GM12873 (cell line): Measurements from ENCODE around the gene NUB1.

Experiments used
- TF ChIP-seq, protein P1 (sequence below): IDR thresholded peaks from 2 replicates; pipeline ENCODE4 v1.5.1; 2012; ENCODE audit warnings: low read depth, mild to moderate bottlenecking, moderate library complexity, low read length, control low read depth; ENCODE audit not compliant: insufficient read depth; ENCODE audit errors: missing control alignments

NUB1 gene

DNA sequence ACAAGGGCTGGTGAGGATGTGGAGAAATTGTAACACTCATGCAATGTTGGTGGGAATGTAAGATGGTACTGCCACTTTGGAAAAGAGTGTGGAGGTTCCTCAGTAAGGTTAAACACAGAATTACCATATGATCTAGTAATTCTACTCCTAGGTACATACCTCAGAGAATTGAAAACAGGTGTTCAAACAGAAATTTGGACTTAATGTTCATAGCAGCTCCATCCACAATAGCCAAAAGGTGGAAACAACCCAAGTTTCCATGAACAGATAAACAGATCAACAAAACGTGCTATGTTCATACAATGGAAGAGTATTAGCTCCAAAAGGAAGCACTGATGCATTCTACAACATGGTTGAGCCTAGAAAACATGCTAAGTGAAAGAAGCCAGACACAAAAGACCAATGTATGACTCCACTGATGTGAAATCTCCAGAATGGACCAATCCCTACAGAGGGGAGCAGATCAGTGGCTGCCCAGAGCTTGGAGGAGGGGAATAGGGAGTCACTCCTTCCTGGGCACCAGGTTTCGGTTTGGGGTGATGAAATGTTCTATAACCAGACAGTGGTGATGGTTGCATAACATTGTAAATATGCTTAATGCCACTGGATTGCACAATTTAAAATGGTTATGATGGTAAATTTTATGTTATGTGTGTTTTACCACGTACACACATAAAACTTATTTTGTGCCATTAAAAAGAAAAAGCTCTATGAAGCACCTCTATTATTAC is 73.9 kb downstream of the NUB1 start:
- TF ChIP-seq, protein P1, sequence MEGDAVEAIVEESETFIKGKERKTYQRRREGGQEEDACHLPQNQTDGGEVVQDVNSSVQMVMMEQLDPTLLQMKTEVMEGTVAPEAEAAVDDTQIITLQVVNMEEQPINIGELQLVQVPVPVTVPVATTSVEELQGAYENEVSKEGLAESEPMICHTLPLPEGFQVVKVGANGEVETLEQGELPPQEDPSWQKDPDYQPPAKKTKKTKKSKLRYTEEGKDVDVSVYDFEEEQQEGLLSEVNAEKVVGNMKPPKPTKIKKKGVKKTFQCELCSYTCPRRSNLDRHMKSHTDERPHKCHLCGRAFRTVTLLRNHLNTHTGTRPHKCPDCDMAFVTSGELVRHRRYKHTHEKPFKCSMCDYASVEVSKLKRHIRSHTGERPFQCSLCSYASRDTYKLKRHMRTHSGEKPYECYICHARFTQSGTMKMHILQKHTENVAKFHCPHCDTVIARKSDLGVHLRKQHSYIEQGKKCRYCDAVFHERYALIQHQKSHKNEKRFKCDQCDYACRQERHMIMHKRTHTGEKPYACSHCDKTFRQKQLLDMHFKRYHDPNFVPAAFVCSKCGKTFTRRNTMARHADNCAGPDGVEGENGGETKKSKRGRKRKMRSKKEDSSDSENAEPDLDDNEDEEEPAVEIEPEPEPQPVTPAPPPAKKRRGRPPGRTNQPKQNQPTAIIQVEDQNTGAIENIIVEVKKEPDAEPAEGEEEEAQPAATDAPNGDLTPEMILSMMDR = no peak

DNA sequence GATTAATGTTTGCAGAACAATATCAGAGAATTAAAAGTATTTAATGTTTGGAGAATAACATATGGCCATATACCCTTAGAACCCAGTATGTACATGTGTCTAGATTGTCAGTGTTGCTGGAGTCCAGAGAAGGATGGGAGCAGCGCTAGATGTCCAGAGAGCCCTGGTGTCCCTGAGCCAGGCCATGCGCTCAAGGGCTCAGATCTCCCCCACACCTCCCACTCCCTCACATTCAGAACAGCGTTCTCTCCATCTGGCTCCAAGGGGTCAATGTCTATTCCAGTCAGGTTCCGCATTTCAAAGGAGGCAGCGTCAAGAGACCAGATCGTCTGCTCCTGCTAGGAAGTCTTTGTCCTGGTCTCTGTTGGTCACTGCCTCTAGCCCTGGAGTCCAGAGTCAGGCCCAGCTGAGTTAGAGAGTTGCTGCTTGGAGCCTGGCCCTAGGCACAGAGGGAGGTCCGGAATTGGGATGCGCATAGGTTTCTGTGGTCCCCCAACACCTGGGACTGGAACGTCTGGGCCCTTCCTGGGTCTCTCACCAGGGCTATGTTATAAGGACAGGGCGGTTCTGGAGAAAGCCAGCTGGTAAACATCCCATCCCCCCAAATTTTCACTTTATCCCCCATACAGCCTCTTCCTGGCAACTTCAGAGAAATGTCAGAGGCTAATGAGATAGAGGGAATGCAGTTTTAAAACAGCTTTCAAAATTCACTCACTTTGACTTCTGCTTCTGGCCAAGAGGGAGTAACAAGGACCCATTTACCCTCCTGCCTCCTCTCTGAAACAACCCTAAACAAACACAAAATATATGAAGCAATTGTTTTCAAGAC is 74.7 kb downstream of the NUB1 start:
- TF ChIP-seq, protein P1 = no peak

GRCh38 chr7:151416941-151417315 is 75.3 kb downstream of the NUB1 start:
- TF ChIP-seq, protein P1 = no peak

DNA sequence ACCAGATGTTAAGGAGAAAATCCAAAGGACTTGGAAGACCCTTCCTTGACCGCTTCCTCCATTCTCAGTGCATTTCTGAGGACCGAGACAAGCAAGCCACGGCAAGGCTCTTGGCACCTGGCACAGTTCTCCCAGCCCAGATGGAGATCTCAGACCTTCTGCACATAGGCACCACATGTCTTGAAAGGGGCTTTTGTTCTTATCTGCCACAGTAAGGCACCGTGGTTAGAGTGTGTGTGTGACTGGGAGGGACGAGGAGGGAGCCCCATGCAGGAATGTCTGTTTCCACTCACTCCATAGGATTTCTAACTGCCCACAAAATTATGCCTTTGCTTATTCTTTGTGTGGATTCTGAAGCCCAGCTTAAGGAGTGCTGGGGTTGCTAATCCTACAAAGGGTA is 78.5 kb downstream of the NUB1 start:
- TF ChIP-seq, protein P1 = no peak

GRCh38 chr7:151422212-151422611 is 80.6 kb downstream of the NUB1 start:
- TF ChIP-seq, protein P1 = no peak

GRCh38 chr7:151423226-151423625 is 81.6 kb downstream of the NUB1 start:
- TF ChIP-seq, protein P1 = no peak

DNA sequence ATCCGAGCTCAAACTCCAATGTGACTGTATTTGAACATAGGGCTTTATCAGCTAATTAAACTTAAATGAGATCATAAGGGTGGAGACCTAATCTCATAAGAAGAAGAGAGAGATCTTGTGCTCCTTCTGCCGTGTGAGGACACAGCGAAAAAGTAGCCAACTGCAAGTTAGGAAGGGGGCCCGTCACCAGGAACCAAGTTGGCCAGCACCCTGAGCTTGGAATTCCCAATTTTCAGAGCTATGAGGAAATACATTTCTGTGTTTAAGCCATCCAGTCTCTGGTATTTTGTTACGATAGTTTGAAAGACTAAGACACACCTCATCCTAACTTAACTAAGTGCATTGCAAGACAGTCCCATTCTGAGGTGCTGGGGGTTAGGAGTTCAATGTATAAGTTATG is 82.3 kb downstream of the NUB1 start:
- TF ChIP-seq, protein P1 = no peak
